Neuronal stem cell (in vitro differentiated cells): Measurements from ENCODE around the gene CGRRF1.

Source experiments
- DNase-seq: peaks from one replicate; pipeline ENCODE4 v3.0.0-alpha.2; 2013; ENCODE audit warnings: low spot score
- H2AFZ ChIP-seq: one replicate; pipeline ENCODE4 v1.6.1; 2013; ENCODE audit warnings: mild to moderate bottlenecking, low read length, inconsistent platforms
- H2AK5ac ChIP-seq: 2 replicates; pipeline ENCODE4 v1.6.1; 2013; ENCODE audit warnings: low read depth, mild to moderate bottlenecking, inconsistent platforms, low read length, moderate library complexity, mixed read lengths
- H2BK120ac ChIP-seq: 2 replicates; pipeline ENCODE4 v1.6.1; 2013; ENCODE audit warnings: low read depth, mild to moderate bottlenecking, inconsistent platforms, low read length, moderate library complexity, mixed read lengths
- H2BK12ac ChIP-seq: one replicate; pipeline ENCODE4 v1.6.1; 2013; ENCODE audit warnings: low read length, inconsistent platforms
- H2BK15ac ChIP-seq: 2 replicates; pipeline ENCODE4 v1.6.1; 2013; ENCODE audit warnings: mild to moderate bottlenecking, low read length, inconsistent platforms, mixed read lengths
- H2BK5ac ChIP-seq: one replicate; pipeline ENCODE4 v1.6.1; 2013; ENCODE audit warnings: inconsistent platforms, mild to moderate bottlenecking, low read length, moderate library complexity
- H3K14ac ChIP-seq: one replicate; pipeline ENCODE4 v1.6.1; 2013; ENCODE audit warnings: low read length, inconsistent platforms
- H3K18ac ChIP-seq: 2 replicates; pipeline ENCODE4 v1.6.1; 2013; ENCODE audit warnings: low read length, inconsistent platforms
- H3K23ac ChIP-seq: 2 replicates; pipeline ENCODE4 v1.6.1; 2013; ENCODE audit warnings: low read depth, mild to moderate bottlenecking, mixed read lengths, low read length, inconsistent platforms; ENCODE audit not compliant: poor library complexity
- H3K27ac ChIP-seq: replicated peaks from 3 replicates; pipeline ENCODE4 v1.5.1; 2013; ENCODE audit warnings: low read length, inconsistent platforms
- H3K27me3 ChIP-seq, 3 experiments: 2 replicates each; pipeline ENCODE4 v1.6.1; 2013; ENCODE audit warnings: low read length in 3 of 3, mild to moderate bottlenecking in 2 of 3, inconsistent platforms in 1 of 3, low read depth in 1 of 3, mixed read lengths in 1 of 3, moderate library complexity in 1 of 3; ENCODE audit not compliant: control insufficient read depth in 3 of 3, insufficient read depth in 3 of 3
- H3K36me3 ChIP-seq, 2 donors: replicated peaks in 1 of 2; 2 replicates each; pipeline ENCODE4 v1.6.1; 2013; ENCODE audit warnings: low read length in 2 of 2; ENCODE audit not compliant: control insufficient read depth in 2 of 2, insufficient read depth in 2 of 2
- H3K4ac ChIP-seq: 2 replicates; pipeline ENCODE4 v1.6.1; 2013; ENCODE audit warnings: inconsistent platforms, mild to moderate bottlenecking, low read length, moderate library complexity
- H3K4me1 ChIP-seq, 2 donors: 1 replicate in 1 of 2; 2 replicates in 1 of 2; pipeline ENCODE4 v1.6.1; 2013; ENCODE audit warnings: low read length in 2 of 2, low read depth in 1 of 2; ENCODE audit not compliant: control insufficient read depth in 2 of 2, insufficient read depth in 1 of 2
- H3K4me2 ChIP-seq: one replicate; pipeline ENCODE4 v1.6.1; 2013; ENCODE audit warnings: mild to moderate bottlenecking, low read length, inconsistent platforms; ENCODE audit not compliant: insufficient read depth, poor library complexity, severe bottlenecking
- H3K4me3 ChIP-seq, 2 donors: 2 replicates each; pipeline ENCODE4 v1.5.1; 2013; ENCODE audit warnings: low read length in 2 of 2, mild to moderate bottlenecking in 2 of 2, inconsistent platforms in 1 of 2, moderate library complexity in 1 of 2
- H3K79me1 ChIP-seq: one replicate; pipeline ENCODE4 v1.6.1; 2013; ENCODE audit warnings: low read depth, mild to moderate bottlenecking, inconsistent platforms, low read length, moderate library complexity
- H3K9ac ChIP-seq: one replicate; pipeline ENCODE4 v1.6.1; 2013; ENCODE audit warnings: mild to moderate bottlenecking, low read depth, low read length, inconsistent platforms; ENCODE audit not compliant: poor library complexity
- H3K9me3 ChIP-seq, 2 donors: replicated peaks in 1 of 2; 2 replicates each; pipeline versions ENCODE3 to v1.6.1; 2013; ENCODE audit warnings: low read length in 2 of 2, mild to moderate bottlenecking in 2 of 2, inconsistent platforms in 1 of 2, low read depth in 1 of 2, mixed read lengths in 1 of 2, moderate library complexity in 1 of 2; ENCODE audit not compliant: control insufficient read depth in 2 of 2, insufficient read depth in 1 of 2
- H4K8ac ChIP-seq: one replicate; pipeline ENCODE4 v1.6.1; 2013; ENCODE audit warnings: low read depth, mild to moderate bottlenecking, inconsistent platforms, low read length, moderate library complexity
- H4K91ac ChIP-seq: one replicate; pipeline ENCODE4 v1.6.1; 2013; ENCODE audit warnings: low read length, low read depth, mild to moderate bottlenecking, inconsistent platforms; ENCODE audit not compliant: poor library complexity
- WGBS, 2 donors: extraction: QIAGEN DNeasy Blood & Tissue Kit; methylation state at CpG; one replicate each; pipeline ENCODE4 v1.1.7; 2013; ENCODE audit warnings: missing lambda C conversion rate in 2 of 2, mixed read lengths in 1 of 2; ENCODE audit not compliant: insufficient read length in 2 of 2, insufficient replicate concordance in 1 of 2; ENCODE audit errors: extremely low coverage in 2 of 2; 5-methylcytosine and 5-hydroxymethylcytosine counted together

Gene CGRRF1

DNA sequence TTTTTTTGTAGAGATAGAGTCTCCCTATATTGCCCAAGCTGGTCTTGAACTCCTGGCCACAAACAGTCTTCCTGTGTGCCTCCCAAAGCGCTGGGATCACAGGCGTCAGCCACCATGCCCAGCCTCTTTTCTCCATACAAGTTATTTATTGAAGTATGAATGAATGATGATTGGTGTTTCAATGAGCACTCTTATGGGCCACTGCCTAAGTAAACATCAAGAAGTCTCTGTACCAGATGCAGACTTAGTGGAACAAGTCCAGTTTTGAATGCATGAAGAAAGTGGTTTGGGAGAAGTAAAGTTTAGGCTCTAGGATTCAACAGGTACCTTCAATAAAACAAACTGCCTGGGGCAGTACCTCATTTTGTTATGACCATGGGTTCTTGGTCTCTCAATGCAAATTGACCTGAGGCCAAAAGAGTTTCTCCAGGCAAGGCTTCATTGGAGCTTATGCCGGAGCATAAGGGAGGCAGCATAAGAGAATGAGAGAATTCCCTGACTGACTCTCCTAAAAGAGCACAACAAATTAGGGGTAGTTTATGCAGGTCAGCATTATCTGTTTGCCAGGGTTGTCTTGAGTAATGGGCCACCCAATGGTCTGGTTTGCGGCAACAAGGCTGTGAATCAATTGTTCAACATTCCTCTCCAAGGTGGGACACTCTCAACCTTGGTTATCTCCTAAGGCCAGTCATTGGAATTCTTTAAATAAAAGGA, 19.8 kb upstream of the CGRRF1 start:
- Histone ChIP-seq H2BK5ac (no peak overlapping the region), H3K79me1 (no peaks in the 10 kb centered on the region), H3K9ac (no peak overlapping the region), H3K27me3 (no peaks in the 10 kb centered on the region), H3K4me2 (no peak overlapping the region), H4K8ac (no peak overlapping the region), H3K4me1 (peaks cover 0 to 5% of the 10 kb centered on the region in 2 donors), H4K91ac (no peak overlapping the region), H2BK120ac (no peak overlapping the region), H3K27ac (no peak overlapping the region), H2BK15ac (no peak overlapping the region), H3K36me3 (peaks cover 0 to 13% of the 10 kb centered on the region in 2 donors), H3K14ac (no peak overlapping the region), H3K9me3 (peaks cover 0 to 13% of the 10 kb centered on the region in 2 donors), H3K4ac (no peak overlapping the region), H2AFZ (peak overlapping the region; percentile 91), H3K4me3 (no peak overlapping the region), H2AK5ac (no peak overlapping the region), H3K23ac (no peak overlapping the region), H3K18ac (no peak overlapping the region), H2BK12ac (no peak overlapping the region)
- no CpG with 5 or more reads among the region's 4 CpGs for WGBS, 2 donors
- DNase-seq = no peak

DNA sequence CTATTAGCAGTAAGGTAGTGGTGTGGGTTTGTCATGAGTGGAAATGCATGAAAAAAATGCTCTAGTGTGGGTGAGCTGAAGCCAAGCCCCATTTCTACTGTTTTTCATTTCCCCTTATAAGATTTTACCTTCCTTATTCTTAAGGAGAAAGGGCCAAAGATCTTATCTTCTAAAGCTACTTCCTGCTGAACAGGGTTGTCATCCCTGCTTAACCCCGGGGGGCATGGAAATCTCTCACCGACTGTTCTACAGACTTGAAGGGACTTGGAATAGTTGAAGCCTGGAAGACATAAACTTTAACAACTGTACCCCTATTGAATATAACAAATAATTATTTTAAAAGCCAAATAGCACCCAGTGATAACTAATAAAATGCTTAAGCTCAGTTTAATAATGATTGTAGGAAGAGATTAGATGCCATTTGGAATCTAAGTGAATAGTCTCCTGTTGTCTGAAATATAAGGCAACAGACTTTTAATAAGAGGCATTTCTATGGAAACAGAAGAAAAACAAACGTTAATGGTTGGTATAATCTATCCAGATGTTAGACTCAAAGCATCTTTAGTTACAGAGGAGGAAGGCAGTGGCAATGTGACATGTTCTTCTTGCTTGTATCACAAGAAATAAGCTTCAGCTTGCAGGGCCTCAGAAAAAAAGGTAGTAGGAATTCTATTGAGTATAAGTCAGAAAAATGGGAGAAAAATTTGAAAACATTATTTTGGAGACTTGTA, 19.1 kb upstream of the CGRRF1 start:
- H4K8ac ChIP-seq = no peak overlapping the region
- no peak overlapping the region for H3K23ac ChIP-seq
- H3K9me3 ChIP-seq = peaks cover 0 to 9% of the 10 kb centered on the region in 2 donors
- no peak overlapping the region for H3K27ac ChIP-seq
- H3K4me3 ChIP-seq = no peak overlapping the region
- H4K91ac ChIP-seq = no peak overlapping the region
- no peak for DNase-seq
- H2BK5ac ChIP-seq = no peak overlapping the region
- no peak overlapping the region for H3K14ac ChIP-seq
- H3K27me3 ChIP-seq = no peaks in the 10 kb centered on the region
- no peak overlapping the region for H2AK5ac ChIP-seq
- H3K79me1 ChIP-seq = no peaks in the 10 kb centered on the region
- WGBS, 2 donors = no CpG with 5 or more reads among the region's 3 CpGs
- no peak overlapping the region for H3K9ac ChIP-seq
- H3K18ac ChIP-seq = no peak overlapping the region
- no peak overlapping the region for H3K4me2 ChIP-seq
- no peak overlapping the region for H2BK15ac ChIP-seq
- H2AFZ ChIP-seq = no peak overlapping the region
- no peak overlapping the region for H2BK120ac ChIP-seq
- peaks cover 0 to 5% of the 10 kb centered on the region in 2 donors for H3K4me1 ChIP-seq
- H2BK12ac ChIP-seq = no peak overlapping the region
- no peak overlapping the region for H3K4ac ChIP-seq
- peaks cover 0 to 10% of the 10 kb centered on the region in 2 donors for H3K36me3 ChIP-seq

DNA sequence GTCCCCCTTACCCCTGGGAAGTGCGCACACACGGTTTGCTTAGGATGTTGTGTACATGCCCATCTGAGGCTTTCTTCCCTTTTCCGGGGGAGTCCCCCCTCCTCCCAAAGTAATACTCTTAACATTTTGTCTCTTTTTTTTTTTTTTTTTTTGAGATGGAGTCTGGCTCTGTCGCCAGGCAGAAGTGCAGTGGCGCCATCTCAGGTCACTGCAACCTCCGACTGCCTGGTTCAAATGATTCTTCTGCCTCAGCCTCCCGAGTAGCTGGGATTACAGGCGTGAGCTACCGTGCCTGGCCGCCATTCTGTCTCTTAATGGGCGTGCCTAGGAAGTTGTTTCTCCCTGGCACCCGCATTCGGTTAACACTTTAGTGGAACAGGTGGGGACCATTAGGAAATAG, 16.4 kb upstream of the CGRRF1 start:
- Histone ChIP-seq H3K27me3 (peaks cover 0 to 2% (median 0%) of the 10 kb centered on the region in 3 experiments), H3K4ac (no peak overlapping the region), H2AFZ (peak overlapping the region; percentile 47), H3K27ac (no peak overlapping the region), H3K4me3 (no peak overlapping the region), H3K9me3 (no peaks in the 10 kb centered on the region), H2BK5ac (no peak overlapping the region), H3K4me1 (peaks cover 0 to 5% of the 10 kb centered on the region in 2 donors), H2BK120ac (no peak overlapping the region), H3K14ac (no peak overlapping the region), H2AK5ac (no peak overlapping the region), H4K91ac (no peak overlapping the region), H4K8ac (no peak overlapping the region), H3K79me1 (no peaks in the 10 kb centered on the region), H2BK15ac (no peak overlapping the region), H3K36me3 (no peaks in the 10 kb centered on the region), H3K18ac (peak overlapping the region; percentile 67), H3K9ac (no peak overlapping the region), H2BK12ac (no peak overlapping the region), H3K23ac (no peak overlapping the region), H3K4me2 (no peak overlapping the region)
- DNase-seq = no peak
- no CpG with 5 or more reads among the region's 13 CpGs for WGBS, 2 donors

DNA sequence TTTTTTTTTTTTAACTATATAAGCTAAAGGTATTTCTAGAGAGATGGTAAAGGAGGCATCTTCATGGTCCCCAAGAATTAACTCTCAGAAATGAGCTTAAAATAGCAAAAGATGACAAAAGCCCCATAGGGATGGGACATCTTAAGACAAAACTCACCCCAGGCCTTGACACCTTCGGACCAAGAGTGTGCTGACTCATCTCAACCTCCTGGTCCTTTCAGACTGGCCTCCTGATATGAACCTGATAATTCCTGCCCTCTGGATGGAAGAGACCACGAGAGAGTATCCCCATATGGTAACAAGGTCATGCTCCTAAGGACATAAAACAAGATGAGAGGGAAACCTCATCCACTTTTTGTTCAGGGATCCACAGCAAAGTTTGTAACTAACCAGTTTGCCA, 12.5 kb upstream of the CGRRF1 start:
- Histone ChIP-seq H4K8ac (no peak overlapping the region), H3K14ac (no peak overlapping the region), H3K4ac (no peak overlapping the region), H2AK5ac (no peak overlapping the region), H3K4me2 (no peak overlapping the region), H3K27ac (no peak overlapping the region), H2BK15ac (no peak overlapping the region), H2BK120ac (no peak overlapping the region), H4K91ac (no peak overlapping the region), H3K9me3 (no peaks in the 10 kb centered on the region), H3K36me3 (no peaks in the 10 kb centered on the region), H3K4me3 (no peak overlapping the region), H3K4me1 (peaks cover 0 to 2% of the 10 kb centered on the region in 2 donors), H3K18ac (no peak overlapping the region), H3K27me3 (peaks cover 0 to 8% (median 0%) of the 10 kb centered on the region in 3 experiments), H2BK12ac (no peak overlapping the region), H3K9ac (no peak overlapping the region), H2AFZ (no peak overlapping the region), H2BK5ac (no peak overlapping the region), H3K79me1 (no peaks in the 10 kb centered on the region), H3K23ac (no peak overlapping the region)
- no peak for DNase-seq
- WGBS, 2 donors = no CpG with 5 or more reads among the region's 2 CpGs
